HEK293 (cell line): ENCODE data around the gene TTC16.
A peak's percentile ranks its signal among the peaks of the same experiment; 100 is the strongest.

Source experiments
- IKZF3 ChIP-seq: fragments of 450-650 bp; IDR thresholded peaks from 2 replicates; pipeline ENCODE4 v1.5.0; 2018; ENCODE audit warnings: missing biosample characterization, mild to moderate bottlenecking, missing genetic modification characterization, moderate library complexity
- KLF1 ChIP-seq: fragments of 450-650 bp; formaldehyde crosslinking; IDR thresholded peaks from 2 replicates; pipeline ENCODE4 v1.5.1; 2016; ENCODE audit warnings: missing biosample characterization, missing genetic modification characterization
- KLF17 ChIP-seq: fragments of 450-650 bp; formaldehyde crosslinking; IDR thresholded peaks from 2 replicates; pipeline ENCODE4 v1.5.1; 2016; ENCODE audit warnings: missing biosample characterization, missing genetic modification characterization
- KLF7 ChIP-seq: fragments of 450-650 bp; formaldehyde crosslinking; IDR thresholded peaks from 2 replicates; pipeline ENCODE4 v1.5.1; 2016; ENCODE audit warnings: missing biosample characterization, missing genetic modification characterization, borderline replicate concordance
- KLF9 ChIP-seq: fragments of 450-650 bp; formaldehyde crosslinking; IDR thresholded peaks from 2 replicates; pipeline ENCODE4 v1.5.1; 2016; ENCODE audit warnings: missing biosample characterization, missing genetic modification characterization, low read depth
- REST ChIP-seq: fragments of 450-650 bp; formaldehyde crosslinking; IDR thresholded peaks from 2 replicates; pipeline ENCODE4 v1.5.1; 2016; ENCODE audit warnings: missing biosample characterization, missing genetic modification characterization
- SETDB1 ChIP-seq: IDR thresholded peaks from one replicate; pipeline ENCODE4 v1.6.1; 2017; ENCODE audit warnings: mild to moderate bottlenecking, low read length, moderate library complexity, mixed read lengths; ENCODE audit not compliant: insufficient read length
- ZBTB11 ChIP-seq: fragments of 450-650 bp; formaldehyde crosslinking; conservative IDR thresholded peaks from 2 replicates; pipeline ENCODE4 v1.5.1; 2016; ENCODE audit warnings: low read depth, missing biosample characterization, missing genetic modification characterization
- ZEB2 ChIP-seq: fragments of 450-650 bp; formaldehyde crosslinking; IDR thresholded peaks from 2 replicates; pipeline ENCODE4 v1.5.1; 2016; ENCODE audit warnings: missing biosample characterization, missing genetic modification characterization
- ZNF114 ChIP-seq: fragments of 450-650 bp; formaldehyde crosslinking; IDR thresholded peaks from 2 replicates; pipeline ENCODE4 v1.5.0; 2017; ENCODE audit warnings: missing biosample characterization, missing genetic modification characterization
- ZNF138 ChIP-seq: fragments of 450-650 bp; formaldehyde crosslinking; IDR thresholded peaks from 2 replicates; pipeline ENCODE4 v1.5.1; 2016; ENCODE audit warnings: missing biosample characterization, missing genetic modification characterization, borderline replicate concordance
- ZNF18 ChIP-seq: fragments of 450-650 bp; formaldehyde crosslinking; IDR thresholded peaks from 2 replicates; pipeline ENCODE4 v1.5.1; 2016; ENCODE audit warnings: missing biosample characterization, missing genetic modification characterization
- ZNF239 ChIP-seq: fragments of 450-650 bp; formaldehyde crosslinking; IDR thresholded peaks from 2 replicates; pipeline ENCODE4 v1.5.1; 2016; ENCODE audit warnings: missing biosample characterization, missing genetic modification characterization
- ZNF280D ChIP-seq: fragments of 450-650 bp; formaldehyde crosslinking; IDR thresholded peaks from 2 replicates; pipeline ENCODE4 v1.5.1; 2016; ENCODE audit warnings: missing biosample characterization, missing genetic modification characterization
- ZNF335 ChIP-seq: fragments of 450-650 bp; formaldehyde crosslinking; conservative IDR thresholded peaks from 2 replicates; pipeline ENCODE4 v1.5.1; 2016; ENCODE audit warnings: missing biosample characterization, missing genetic modification characterization
- ZNF398 ChIP-seq: fragments of 450-650 bp; formaldehyde crosslinking; IDR thresholded peaks from 2 replicates; pipeline ENCODE4 v1.5.1; 2017; ENCODE audit warnings: missing biosample characterization, missing genetic modification characterization
- ZNF488 ChIP-seq: fragments of 450-650 bp; formaldehyde crosslinking; IDR thresholded peaks from 2 replicates; pipeline ENCODE4 v1.5.1; 2016; ENCODE audit warnings: missing biosample characterization, missing genetic modification characterization
- ZNF626 ChIP-seq: fragments of 450-650 bp; sonication (Bioruptor Pico); formaldehyde crosslinking; IDR thresholded peaks from 2 replicates; pipeline ENCODE4 v1.5.1; 2018; ENCODE audit warnings: missing biosample characterization, missing genetic modification characterization, inconsistent platforms
- ZNF704 ChIP-seq: fragments of 450-650 bp; formaldehyde crosslinking; IDR thresholded peaks from 2 replicates; pipeline ENCODE4 v1.5.1; 2016; ENCODE audit warnings: missing biosample characterization, missing genetic modification characterization

The TTC16 gene

GRCh38 chr9:127715470-127716337 is at the start of gene TTC16, which contains the start of gene PTRH1 (continued):
- TF ChIP-seq REST (tag by site-specific recombination), result peak; percentile 74
- TF ChIP-seq ZNF398 (tag by site-specific recombination), result peak; percentile 6; the same call in 1 of the 2 replicates
- TF ChIP-seq SETDB1, result no peak
- TF ChIP-seq KLF7 (tag by site-specific recombination), result 0 out of 2 replicates have a peak, but pooled peaks have one; percentile 41
- TF ChIP-seq ZNF704 (tag by site-specific recombination), result peak; percentile 57; the same call in 1 of the 2 replicates
- no peak for TF ChIP-seq ZNF280D
- TF ChIP-seq KLF17 (tag by site-specific recombination), result peak; percentile 55; the same call in 1 of the 2 replicates
- no peak for TF ChIP-seq ZNF114 (tag by site-specific recombination)
- TF ChIP-seq ZNF239 (tag by site-specific recombination), result no peak
- no peak for TF ChIP-seq ZNF18 (tag by site-specific recombination)
- TF ChIP-seq KLF9, result peak; percentile 96
- TF ChIP-seq IKZF3 (tag by site-specific recombination), result no peak
- TF ChIP-seq ZNF335 (tag by site-specific recombination), result peak; percentile 88
- TF ChIP-seq ZNF626 (tag by site-specific recombination), result no peak
- no peak for TF ChIP-seq ZNF488 (tag by site-specific recombination)
- 0 out of 2 replicates have a peak, but pooled peaks have one; percentile 35 for TF ChIP-seq KLF1
- TF ChIP-seq ZEB2 (tag by site-specific recombination), result no peak
- TF ChIP-seq ZNF138 (tag by site-specific recombination), result no peak
- peak; percentile 81 for TF ChIP-seq ZBTB11 (tag by site-specific recombination)
